Measurements from ENCODE around the gene ZNF780A.

Gene ZNF780A

DNA sequence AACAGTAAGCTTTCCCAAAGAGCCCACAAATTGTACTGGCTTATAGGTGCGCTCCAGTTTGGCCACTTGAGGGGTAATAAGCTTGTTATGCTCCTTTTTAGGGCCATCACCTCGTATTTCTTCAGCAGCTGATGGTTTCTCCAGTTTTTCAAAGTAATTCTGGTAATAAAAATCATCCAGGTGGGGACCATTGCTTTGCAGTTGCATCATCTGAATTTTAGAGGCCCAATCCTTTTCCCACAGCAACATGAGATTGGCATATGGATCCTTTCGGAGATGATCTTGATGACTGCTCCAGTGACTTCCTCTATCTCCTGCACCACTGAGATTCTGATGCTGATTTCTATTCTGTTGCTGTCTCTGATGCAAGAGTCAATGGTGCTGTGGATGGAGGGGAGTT is 66.8 kb downstream of the ZNF780A start:
- peaks cover 0 to 5% of the 10 kb centered on the region in 2 experiments; a peak in 1 of 3 replicates for H3K36me3 ChIP-seq (ENCODE audit: control insufficient read depth in 2 of 2, insufficient read depth in 1 of 2, low read length in 2 of 2)
- TF ChIP-seq WT1 (tag by site-specific recombination; IDR thresholded peaks at IDR 0.05) (no peak), ZNF785 (tag by site-specific recombination; IDR thresholded peaks at IDR 0.05) (no peak), ZFHX2 (tag by site-specific recombination; conservative IDR thresholded peaks at IDR 0.05) (no peak), ZNF843 (tag by site-specific recombination; IDR thresholded peaks at IDR 0.05) (no peak), BCL11B (tag by site-specific recombination; IDR thresholded peaks at IDR 0.05; ENCODE audit: low read depth) (no peak), ZNF2 (tag by site-specific recombination; IDR thresholded peaks at IDR 0.05) (no peak), ZNF239 (tag by site-specific recombination; IDR thresholded peaks at IDR 0.05) (no peak), FEZF1 (tag by site-specific recombination; IDR thresholded peaks at IDR 0.05) (no peak), ZNF175 (tag by site-specific recombination; IDR thresholded peaks at IDR 0.05) (no peak), KLF7 (tag by site-specific recombination; IDR thresholded peaks at IDR 0.05; ENCODE audit: borderline replicate concordance) (no peak), ZNF341 (tag by site-specific recombination; IDR thresholded peaks at IDR 0.05; ENCODE audit: low read depth) (no peak), ZNF404 (tag by site-specific recombination; IDR thresholded peaks at IDR 0.05) (no peak)
- TF ChIP-seq, protein P1, sequence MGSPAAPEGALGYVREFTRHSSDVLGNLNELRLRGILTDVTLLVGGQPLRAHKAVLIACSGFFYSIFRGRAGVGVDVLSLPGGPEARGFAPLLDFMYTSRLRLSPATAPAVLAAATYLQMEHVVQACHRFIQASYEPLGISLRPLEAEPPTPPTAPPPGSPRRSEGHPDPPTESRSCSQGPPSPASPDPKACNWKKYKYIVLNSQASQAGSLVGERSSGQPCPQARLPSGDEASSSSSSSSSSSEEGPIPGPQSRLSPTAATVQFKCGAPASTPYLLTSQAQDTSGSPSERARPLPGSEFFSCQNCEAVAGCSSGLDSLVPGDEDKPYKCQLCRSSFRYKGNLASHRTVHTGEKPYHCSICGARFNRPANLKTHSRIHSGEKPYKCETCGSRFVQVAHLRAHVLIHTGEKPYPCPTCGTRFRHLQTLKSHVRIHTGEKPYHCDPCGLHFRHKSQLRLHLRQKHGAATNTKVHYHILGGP (tag by site-specific recombination; IDR thresholded peaks at IDR 0.05), result no peak
- TF ChIP-seq, protein P2, sequence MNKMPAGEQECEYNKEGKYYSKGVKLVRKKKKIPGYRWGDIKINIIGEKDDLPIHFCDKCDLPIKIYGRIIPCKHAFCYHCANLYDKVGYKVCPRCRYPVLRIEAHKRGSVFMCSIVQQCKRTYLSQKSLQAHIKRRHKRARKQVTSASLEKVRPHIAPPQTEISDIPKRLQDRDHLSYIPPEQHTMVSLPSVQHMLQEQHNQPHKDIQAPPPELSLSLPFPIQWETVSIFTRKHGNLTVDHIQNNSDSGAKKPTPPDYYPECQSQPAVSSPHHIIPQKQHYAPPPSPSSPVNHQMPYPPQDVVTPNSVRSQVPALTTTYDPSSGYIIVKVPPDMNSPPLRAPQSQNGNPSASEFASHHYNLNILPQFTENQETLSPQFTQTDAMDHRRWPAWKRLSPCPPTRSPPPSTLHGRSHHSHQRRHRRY (tag by site-specific recombination; IDR thresholded peaks at IDR 0.05), result no peak
- TF ChIP-seq, protein P3, sequence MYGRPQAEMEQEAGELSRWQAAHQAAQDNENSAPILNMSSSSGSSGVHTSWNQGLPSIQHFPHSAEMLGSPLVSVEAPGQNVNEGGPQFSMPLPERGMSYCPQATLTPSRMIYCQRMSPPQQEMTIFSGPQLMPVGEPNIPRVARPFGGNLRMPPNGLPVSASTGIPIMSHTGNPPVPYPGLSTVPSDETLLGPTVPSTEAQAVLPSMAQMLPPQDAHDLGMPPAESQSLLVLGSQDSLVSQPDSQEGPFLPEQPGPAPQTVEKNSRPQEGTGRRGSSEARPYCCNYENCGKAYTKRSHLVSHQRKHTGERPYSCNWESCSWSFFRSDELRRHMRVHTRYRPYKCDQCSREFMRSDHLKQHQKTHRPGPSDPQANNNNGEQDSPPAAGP (tag by site-specific recombination; IDR thresholded peaks at IDR 0.05), result no peak
- no peak overlapping the region for H3K4me3 ChIP-seq (ENCODE audit: low read depth, low read length)
- H3K4me1 ChIP-seq (ENCODE audit: control insufficient read depth, insufficient read depth, low read length), result no peaks in the 10 kb centered on the region
- ChIA-PET CTCF (interaction anchor here (1.1 kb wide), 1 partner anchor 584 kb away, joined by 3 read pairs; no protein-coding TSS in a partner anchor), POLR2A (interaction anchor here (1.3 kb wide), 1 partner anchor 34 kb away, joined by 3 read pairs; no protein-coding TSS in a partner anchor)
- H3K9me3 ChIP-seq (ENCODE audit: control insufficient read depth, insufficient read depth, low read depth, low read length), result peaks cover 57% of the 10 kb centered on the region
- no peak overlapping the region for H3K27ac ChIP-seq (ENCODE audit: extremely low read depth, low read depth, low read length)

All from HEK293 (cell line).